ENCODE data around the gene MCM9.

Gene MCM9

GRCh38 chr6:118903691-118904090, 31.3 kb downstream of the MCM9 start:
- no peak for TF ChIP-seq CTCF (conservative IDR thresholded peaks at IDR 0.05)
- H3K27ac ChIP-seq: no peak overlapping the region

GRCh38 chr6:118903138-118903537, 31.8 kb downstream of the MCM9 start:
- no peak overlapping the region for H3K27ac ChIP-seq
- no peak for TF ChIP-seq CTCF (conservative IDR thresholded peaks at IDR 0.05)

GRCh38 chr6:118902726-118903125, 32.2 kb downstream of the MCM9 start:
- no peak overlapping the region for H3K27ac ChIP-seq
- no peak for TF ChIP-seq CTCF (conservative IDR thresholded peaks at IDR 0.05)

GRCh38 chr6:118899948-118900347, 35.0 kb downstream of the MCM9 start:
- no peak for TF ChIP-seq CTCF (conservative IDR thresholded peaks at IDR 0.05)

GRCh38 chr6:118897386-118897785, 37.6 kb downstream of the MCM9 start:
- no peak for TF ChIP-seq CTCF (conservative IDR thresholded peaks at IDR 0.05)
- no peak overlapping the region for H3K27ac ChIP-seq

More at GRCh38 chr6:118899948-118900347, 35.0 kb downstream of the MCM9 start:
- H3K27ac ChIP-seq: no peak overlapping the region

GRCh38 chr6:118896339-118897136, 38.4 kb downstream of the MCM9 start:
- H3K27ac ChIP-seq: peak overlapping the region; percentile 97

GRCh38 chr6:118895859-118896258, 39.1 kb downstream of the MCM9 start:
- no peak for TF ChIP-seq CTCF (conservative IDR thresholded peaks at IDR 0.05)
- peak overlapping the region; percentile 97 for H3K27ac ChIP-seq

More at GRCh38 chr6:118896339-118897136, 38.4 kb downstream of the MCM9 start:
- peak; percentile 71 for TF ChIP-seq CTCF (conservative IDR thresholded peaks at IDR 0.05)

Measured in VCaP (cell line).